Measurements from ENCODE around the gene COL4A2. TPM values are rescaled to one million over a fixed set of nuclear protein-coding genes. Genes with fewer than 3 reads are reported as not detected.
"Not testable (repeated sequence)": the region's sequence is repeated elsewhere in the genome, so short reads cannot be mapped to it uniquely, and the experiment has no call there.

COL4A2 gene
- total RNA-seq, 1 donor from 2014 or later = 180 TPM

GRCh38 chr13:110312339-110313031, 5.4 kb downstream of the COL4A2 start:
- Histone ChIP-seq H3K9me3 (no peaks in the 10 kb centered on the region), H3K4me3 (peak overlapping the region; percentile 9 to 30), H3K27me3 (no peaks in the 10 kb centered on the region), H3K4me1 (peaks cover 63% of the 10 kb centered on the region), H3K36me3 (peaks cover 0 to 10% of the 10 kb centered on the region in 2 donors), H3K27ac (peak overlapping the region; percentile 95)
- intact Hi-C loops (cut with DNase I) = no loop called here
- DNase-seq (ENCODE audit: extremely low spot score in 2 of 2) = no peak
- no peak for TF ChIP-seq POLR2AphosphoS5 (IDR thresholded peaks at IDR 0.05; ENCODE audit: insufficient read depth in 1 of 2, low read depth in 1 of 2)
- no peak for TF ChIP-seq POLR2A (IDR thresholded peaks at IDR 0.05)

GRCh38 chr13:110313261-110313660, 6.2 kb downstream of the COL4A2 start:
- H3K4me3 ChIP-seq; H3K27ac ChIP-seq; DNase-seq (ENCODE audit: extremely low spot score in 2 of 2); intact Hi-C loops (cut with DNase I); H3K27me3 ChIP-seq; H3K9me3 ChIP-seq: not testable (repeated sequence)
- Histone ChIP-seq H3K4me1 (peaks cover 68% of the 10 kb centered on the region), H3K36me3 (peaks cover 0 to 15% of the 10 kb centered on the region in 2 donors)

GRCh38 chr13:110313733-110314132, 6.6 kb downstream of the COL4A2 start:
- H3K36me3 ChIP-seq = peaks cover 0 to 15% of the 10 kb centered on the region in 2 donors
- H3K4me1 ChIP-seq = peaks cover 68% of the 10 kb centered on the region
- intact Hi-C loops (cut with DNase I); H3K4me3 ChIP-seq; H3K27me3 ChIP-seq; DNase-seq (ENCODE audit: extremely low spot score in 2 of 2); H3K9me3 ChIP-seq; H3K27ac ChIP-seq: not testable (repeated sequence)

GRCh38 chr13:110314516-110315245, 7.6 kb downstream of the COL4A2 start:
- no peak for DNase-seq (ENCODE audit: extremely low spot score in 2 of 2)
- intact Hi-C loops (cut with DNase I) = no loop called here
- Histone ChIP-seq H3K4me3 (no peak overlapping the region), H3K36me3 (peaks cover 0 to 15% of the 10 kb centered on the region in 2 donors), H3K9me3 (no peaks in the 10 kb centered on the region), H3K4me1 (peaks cover 61% of the 10 kb centered on the region), H3K27me3 (no peaks in the 10 kb centered on the region), H3K27ac (no peak overlapping the region)
- TF ChIP-seq POLR2AphosphoS5 (IDR thresholded peaks at IDR 0.05; ENCODE audit: insufficient read depth in 1 of 2, low read depth in 1 of 2) = peak in 1 of 2 donors; percentile 15
- no peak for TF ChIP-seq POLR2A (IDR thresholded peaks at IDR 0.05)

GRCh38 chr13:110316196-110316595, 9.1 kb downstream of the COL4A2 start:
- no peak overlapping the region for H3K27ac ChIP-seq
- no peak for TF ChIP-seq POLR2AphosphoS5 (IDR thresholded peaks at IDR 0.05; ENCODE audit: insufficient read depth in 1 of 2, low read depth in 1 of 2)
- TF ChIP-seq POLR2A (IDR thresholded peaks at IDR 0.05) = no peak
- no peak for TF ChIP-seq CTCF (IDR thresholded peaks at IDR 0.05)
- no peaks in the 10 kb centered on the region for H3K27me3 ChIP-seq
- DNase-seq (ENCODE audit: extremely low spot score in 2 of 2) = no peak
- peaks cover 54% of the 10 kb centered on the region for H3K4me1 ChIP-seq
- H3K9me3 ChIP-seq = no peaks in the 10 kb centered on the region
- intact Hi-C loops (cut with DNase I) = no loop called here
- peaks cover 0 to 15% of the 10 kb centered on the region in 2 donors for H3K36me3 ChIP-seq
- H3K4me3 ChIP-seq = no peak overlapping the region

- Histone ChIP-seq H3K27ac (no peak overlapping the region), H3K4me3 (no peak overlapping the region), H3K9me3 (no peaks in the 10 kb centered on the region), H3K36me3 (peaks cover 0 to 15% of the 10 kb centered on the region in 2 donors), H3K27me3 (no peaks in the 10 kb centered on the region), H3K4me1 (peaks cover 46% of the 10 kb centered on the region)
- TF ChIP-seq CTCF (IDR thresholded peaks at IDR 0.05) = no peak
- TF ChIP-seq POLR2A (IDR thresholded peaks at IDR 0.05) = no peak
- TF ChIP-seq POLR2AphosphoS5 (IDR thresholded peaks at IDR 0.05; ENCODE audit: insufficient read depth in 1 of 2, low read depth in 1 of 2) = no peak
- intact Hi-C loops (cut with DNase I) = no loop called here
- DNase-seq (ENCODE audit: extremely low spot score in 2 of 2) = no peak
Measured at GRCh38 chr13:110317093-110317492, 10.0 kb downstream of the COL4A2 start.

Data from vagina (tissue), 2 donors.